LNCAP (cell line): ENCODE measurements around the gene DNASE2.

ENCODE experiments used
- TF ChIP-seq, protein P1 (sequence below): fragments of 450-650 bp; IDR thresholded peaks from 2 replicates; pipeline ENCODE4 v1.5.1; 2017; ENCODE audit warnings: mild to moderate bottlenecking

DNASE2 gene

DNA sequence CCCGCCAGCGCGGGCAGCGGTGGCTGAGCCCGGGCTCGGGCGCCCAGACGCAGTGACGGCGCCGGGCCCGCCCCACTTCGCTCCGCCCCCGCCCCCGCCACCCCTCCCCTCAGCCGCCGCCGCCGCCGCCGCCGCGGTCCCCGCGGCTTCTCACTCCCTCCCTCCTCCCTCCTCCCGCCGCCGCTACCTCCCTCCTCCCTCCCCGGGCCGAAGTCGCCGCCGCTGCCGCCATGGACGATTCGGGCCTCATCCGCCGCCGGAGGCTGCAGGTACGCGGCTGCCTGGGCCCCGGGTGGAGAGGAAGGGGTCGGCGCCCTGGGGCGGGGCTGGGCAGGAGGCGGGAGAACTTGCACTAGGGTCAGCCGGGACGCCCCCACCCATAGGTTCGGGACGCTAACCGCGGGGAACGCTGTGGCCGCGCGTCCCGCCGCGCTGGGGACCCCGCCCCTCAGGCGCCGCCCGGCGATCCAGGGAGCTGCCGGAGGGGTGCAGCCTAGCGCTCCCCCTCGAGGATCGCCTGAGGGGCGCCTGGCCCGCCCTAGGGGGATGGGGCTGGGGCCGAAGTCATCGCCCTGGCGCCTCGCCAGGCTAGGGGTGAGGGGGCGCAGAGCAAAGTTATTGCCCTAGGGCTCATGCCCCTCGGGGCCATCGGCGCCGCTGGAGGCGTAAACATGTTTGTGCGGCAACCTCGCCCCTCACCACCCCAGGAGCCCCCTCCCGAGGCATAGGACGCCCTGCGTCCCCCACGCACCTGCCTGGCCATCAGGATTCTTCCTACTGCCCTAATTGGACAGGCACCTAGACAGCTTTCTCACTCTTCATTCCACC is 47.3 kb downstream of the DNASE2 start:
- TF ChIP-seq, protein P1, sequence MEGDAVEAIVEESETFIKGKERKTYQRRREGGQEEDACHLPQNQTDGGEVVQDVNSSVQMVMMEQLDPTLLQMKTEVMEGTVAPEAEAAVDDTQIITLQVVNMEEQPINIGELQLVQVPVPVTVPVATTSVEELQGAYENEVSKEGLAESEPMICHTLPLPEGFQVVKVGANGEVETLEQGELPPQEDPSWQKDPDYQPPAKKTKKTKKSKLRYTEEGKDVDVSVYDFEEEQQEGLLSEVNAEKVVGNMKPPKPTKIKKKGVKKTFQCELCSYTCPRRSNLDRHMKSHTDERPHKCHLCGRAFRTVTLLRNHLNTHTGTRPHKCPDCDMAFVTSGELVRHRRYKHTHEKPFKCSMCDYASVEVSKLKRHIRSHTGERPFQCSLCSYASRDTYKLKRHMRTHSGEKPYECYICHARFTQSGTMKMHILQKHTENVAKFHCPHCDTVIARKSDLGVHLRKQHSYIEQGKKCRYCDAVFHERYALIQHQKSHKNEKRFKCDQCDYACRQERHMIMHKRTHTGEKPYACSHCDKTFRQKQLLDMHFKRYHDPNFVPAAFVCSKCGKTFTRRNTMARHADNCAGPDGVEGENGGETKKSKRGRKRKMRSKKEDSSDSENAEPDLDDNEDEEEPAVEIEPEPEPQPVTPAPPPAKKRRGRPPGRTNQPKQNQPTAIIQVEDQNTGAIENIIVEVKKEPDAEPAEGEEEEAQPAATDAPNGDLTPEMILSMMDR = no peak

GRCh38 chr19:12833418-12833737 is 47.9 kb downstream of the DNASE2 start:
- TF ChIP-seq, protein P1 = no peak

DNA sequence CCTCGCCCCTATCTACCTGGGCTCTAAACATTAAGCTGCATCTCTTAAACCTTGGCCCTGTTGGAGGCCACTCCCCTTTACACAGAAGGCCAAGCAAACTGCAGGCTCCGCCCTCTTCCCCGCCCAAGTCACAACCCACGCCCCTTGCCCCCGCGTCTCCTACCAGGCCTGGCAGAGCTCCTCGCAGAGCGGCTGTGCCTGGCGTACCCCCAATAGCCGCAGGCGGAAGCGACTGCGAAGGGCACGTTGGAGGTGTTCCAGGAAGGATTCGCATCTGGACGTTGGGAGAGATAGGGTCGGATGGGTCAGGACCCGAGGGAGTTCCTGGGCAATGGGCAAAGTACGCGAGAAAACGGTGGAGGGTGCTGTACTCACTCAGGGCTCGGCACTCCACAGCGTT is 52.8 kb downstream of the DNASE2 start:
- TF ChIP-seq, protein P1 = no peak

GRCh38 chr19:12825254-12826131 is 55.8 kb downstream of the DNASE2 start:
- TF ChIP-seq, protein P1 = peak; percentile 51; the same call in 1 of the 2 replicates
